DMS153 treated with DMSO at 0.1 percent for 48 hours (cell line): ENCODE measurements around the gene IL11.
"Not testable (repeated sequence)": the region's sequence is repeated elsewhere in the genome, so short reads cannot be mapped to it uniquely, and the experiment has no call there.

ENCODE experiments used
- DNase-seq: peaks from one replicate; lab custom pipeline; 2025; ENCODE audit not compliant: unreplicated experiment; lab: John Stamatoyannopoulos, UW

IL11 gene

DNA sequence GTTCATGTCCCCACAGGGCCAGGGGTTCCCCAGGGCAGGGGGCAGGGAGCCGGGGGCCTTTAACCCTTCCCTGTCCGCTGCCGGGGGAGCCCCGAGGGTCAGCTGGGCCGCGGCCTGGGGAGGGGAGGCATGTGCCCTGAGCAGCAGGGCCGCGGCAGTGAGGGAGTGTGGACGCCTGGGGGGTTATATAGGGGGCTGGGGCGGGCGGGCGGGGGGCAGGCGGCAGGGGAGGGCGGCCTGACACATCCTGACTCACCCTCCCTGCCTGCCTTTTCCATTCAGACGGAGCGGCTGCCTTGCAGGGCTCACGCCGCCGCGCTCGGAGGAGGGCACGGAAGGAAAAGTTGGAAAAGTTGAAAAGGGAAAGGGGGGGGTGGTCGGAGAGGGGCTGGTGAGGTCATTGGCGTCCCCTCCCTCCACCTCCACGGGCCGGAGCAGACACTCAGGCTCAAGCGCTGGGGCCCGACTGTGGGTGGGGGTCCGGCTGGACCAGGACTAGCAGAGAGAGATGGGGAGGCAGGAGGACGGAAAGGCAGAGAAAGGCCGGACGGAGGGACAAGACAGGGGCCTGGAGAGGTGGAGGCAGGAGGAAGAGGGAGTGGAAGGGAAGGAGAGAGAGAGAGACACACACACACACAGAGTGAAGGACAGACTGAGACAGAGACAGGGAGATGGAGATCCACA lies at the start of gene IL11:
IL11 (minus strand) TSS at position 159 of the 684 bp plus-strand sequence; CDS start at position 6, 153 bp downstream.
- DNase-seq = no peak

DNA sequence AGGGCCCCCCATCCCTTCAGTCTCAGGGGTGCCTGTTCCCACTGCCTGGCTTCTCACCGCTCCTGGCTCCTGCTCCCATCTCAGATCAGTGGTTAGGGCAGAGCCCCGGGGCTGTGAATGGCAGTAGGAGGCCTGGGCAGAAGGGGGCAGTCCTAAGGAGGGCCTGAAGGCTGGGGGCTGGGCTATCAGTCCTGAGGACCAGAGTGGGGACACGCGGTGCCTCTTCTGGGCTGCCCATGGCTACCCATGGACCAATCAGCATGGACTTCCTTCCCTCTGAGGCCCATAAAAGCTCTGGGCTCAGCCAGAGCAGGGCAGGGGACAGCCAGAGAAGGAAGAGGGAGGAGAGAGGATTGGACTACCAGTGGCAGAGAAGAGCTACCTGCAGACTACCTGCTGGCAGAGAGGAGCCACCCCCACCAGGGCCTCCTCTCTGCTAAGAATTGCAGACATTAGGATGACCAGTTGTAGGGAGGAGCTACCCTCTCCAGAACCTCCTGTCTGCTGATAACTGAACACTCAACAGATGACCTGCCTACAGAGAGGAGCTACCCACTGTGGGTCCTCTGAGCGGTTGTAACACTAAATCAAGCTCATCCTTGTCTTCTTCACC lies 49.5 kb upstream of the IL11 start:
- no peak for DNase-seq

DNA sequence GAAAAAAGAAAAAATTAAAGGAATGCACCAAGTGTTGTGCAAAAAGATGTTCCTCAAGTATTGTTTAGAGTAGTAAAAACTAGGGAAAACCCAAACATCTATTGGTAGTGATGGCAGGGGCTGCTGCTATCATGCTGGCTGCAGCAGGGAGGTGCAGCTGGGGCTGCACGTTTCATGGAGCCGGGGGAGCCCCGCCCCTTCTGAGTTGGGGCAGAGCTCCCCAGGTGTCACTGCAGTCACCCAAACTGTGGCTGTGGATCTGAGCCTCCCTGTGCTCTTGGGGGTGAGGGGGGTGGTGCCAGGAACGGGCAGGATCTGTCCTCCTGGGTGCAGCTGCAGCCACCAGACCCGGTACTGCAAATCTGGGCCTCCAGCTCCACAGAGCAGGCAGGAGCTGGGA lies 48.8 kb upstream of the IL11 start:
- DNase-seq = no peak

DNA sequence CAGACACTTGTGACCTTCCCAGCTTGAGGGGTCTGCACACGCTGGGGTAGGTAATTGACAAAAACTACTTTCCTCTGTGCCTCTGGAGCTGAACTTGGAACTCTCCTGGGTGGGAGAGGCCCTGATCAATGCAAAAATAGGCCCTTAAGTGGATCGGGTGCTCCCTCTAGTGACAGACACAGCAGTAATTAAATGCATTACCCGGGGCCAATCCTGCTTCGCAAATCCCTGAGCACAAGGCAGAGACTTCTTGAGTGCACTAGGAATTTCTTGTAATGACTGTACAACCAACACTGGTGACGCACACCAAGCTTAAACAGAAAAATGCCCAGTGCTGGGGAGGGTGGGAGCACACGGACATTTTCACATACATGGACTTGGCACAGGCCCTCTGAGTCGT lies 47.9 kb upstream of the IL11 start:
- DNase-seq = peak; percentile 46

DNA sequence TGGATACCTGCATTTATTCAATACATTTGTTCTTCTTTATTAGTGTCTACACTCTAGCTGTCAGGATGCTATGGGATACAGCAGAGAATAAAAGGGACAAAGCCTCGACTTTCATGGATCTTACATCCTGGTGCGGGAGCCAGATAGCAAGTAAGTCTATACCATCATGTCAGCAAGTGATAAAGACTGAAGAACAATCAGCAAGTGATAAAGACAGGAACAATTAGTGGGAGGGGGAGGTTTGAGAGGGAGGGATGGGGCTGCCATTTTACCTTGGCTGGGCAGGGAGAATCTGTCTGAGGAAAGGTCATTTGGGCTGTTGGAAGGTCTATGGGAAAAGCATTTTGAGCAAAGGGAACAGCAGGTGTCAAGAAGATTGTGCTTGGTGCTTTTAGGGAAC lies 39.9 kb upstream of the IL11 start:
- DNase-seq = no peak

DNA sequence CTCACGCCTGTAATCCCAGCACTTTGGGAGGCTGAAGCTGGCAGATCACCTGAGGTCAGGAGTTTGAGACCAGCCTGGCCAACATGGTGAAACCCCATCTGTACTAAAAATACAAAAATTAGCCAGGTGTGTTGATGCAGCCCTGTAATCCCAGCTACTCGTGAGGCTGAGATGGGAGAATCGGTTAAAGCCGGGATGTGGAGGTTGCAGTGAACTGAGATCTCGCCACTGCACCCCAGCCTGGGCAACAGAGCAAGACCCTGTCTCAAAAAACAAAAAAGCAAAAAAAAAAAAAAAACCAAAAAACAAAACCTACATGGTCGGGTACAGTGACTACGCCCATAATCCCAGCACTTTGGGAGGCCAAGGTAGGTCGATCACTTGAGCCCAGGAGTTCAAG lies 38.9 kb upstream of the IL11 start:
- DNase-seq = not testable (repeated sequence)

DNA sequence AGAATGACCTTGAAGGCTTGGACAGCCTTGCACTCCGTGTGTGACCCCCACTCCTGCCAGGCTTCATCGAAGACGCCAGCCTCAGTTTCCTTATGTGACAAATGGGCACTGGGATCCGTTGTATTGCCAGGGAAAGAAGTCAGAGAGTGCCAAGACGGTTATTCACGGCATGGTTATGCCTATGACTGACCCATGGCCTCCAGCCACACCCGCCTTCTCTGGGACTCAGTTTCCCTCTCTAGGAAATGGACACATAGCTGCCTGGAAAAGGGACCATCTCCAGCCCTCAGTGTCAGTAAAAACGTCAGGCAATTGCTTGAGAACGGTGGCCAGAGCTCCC lies 38.2 kb upstream of the IL11 start:
- DNase-seq = no peak

DNA sequence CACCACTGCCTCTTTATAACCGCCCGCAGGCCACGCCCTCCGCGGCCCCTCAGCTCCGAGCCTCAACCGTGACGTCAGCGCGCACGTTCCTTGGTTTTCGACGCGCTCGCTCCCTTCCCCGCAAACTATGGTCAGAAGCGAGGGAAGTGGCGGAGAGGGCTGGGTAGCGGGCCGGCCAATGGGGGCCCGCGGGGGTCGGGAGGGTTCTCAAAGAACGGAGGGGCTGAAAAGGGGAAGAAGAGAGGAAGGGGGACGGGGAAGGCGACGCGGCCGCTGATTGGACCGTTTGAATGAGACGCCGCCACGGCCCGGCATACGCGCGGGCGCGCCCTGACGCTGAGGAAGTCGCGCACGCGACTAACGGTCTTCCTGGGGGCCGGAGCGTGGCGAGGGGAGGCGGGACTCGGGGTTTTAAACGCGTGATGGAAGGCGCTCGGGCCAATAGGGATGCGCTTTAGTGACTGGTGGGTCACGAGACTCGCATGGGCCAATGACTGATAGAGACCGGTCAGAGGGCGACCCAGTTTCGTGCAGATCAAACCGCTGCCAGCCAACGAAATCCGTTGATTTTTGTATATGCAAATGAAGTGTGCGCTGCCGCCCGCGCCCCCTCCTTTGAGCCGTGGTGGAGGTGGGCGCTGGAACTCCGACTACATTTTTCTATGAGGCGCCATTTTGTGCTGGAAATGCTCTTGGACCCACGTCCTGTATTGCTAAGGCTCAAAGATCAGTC lies 37.7 kb upstream of the IL11 start:
- peak; percentile 97 for DNase-seq

DNA sequence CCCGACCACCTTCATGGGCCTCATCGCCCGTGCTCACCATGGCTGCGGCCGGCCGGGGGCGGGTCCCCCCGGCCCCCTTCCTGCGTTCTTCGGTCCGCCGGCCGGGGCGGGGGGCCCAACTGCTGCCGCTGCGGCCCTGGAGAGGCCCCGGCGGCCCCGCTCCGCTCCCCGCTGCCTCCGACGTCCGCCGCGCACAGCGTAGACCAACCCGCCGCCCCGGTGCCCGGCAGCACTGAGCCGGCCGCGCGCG lies 37.2 kb upstream of the IL11 start, which contains the start of gene UBE2S:
UBE2S (minus strand) TSS at position 239 of the 250 bp plus-strand sequence; CDS start at position 40, 199 bp downstream.
- not testable (repeated sequence) for DNase-seq

DNA sequence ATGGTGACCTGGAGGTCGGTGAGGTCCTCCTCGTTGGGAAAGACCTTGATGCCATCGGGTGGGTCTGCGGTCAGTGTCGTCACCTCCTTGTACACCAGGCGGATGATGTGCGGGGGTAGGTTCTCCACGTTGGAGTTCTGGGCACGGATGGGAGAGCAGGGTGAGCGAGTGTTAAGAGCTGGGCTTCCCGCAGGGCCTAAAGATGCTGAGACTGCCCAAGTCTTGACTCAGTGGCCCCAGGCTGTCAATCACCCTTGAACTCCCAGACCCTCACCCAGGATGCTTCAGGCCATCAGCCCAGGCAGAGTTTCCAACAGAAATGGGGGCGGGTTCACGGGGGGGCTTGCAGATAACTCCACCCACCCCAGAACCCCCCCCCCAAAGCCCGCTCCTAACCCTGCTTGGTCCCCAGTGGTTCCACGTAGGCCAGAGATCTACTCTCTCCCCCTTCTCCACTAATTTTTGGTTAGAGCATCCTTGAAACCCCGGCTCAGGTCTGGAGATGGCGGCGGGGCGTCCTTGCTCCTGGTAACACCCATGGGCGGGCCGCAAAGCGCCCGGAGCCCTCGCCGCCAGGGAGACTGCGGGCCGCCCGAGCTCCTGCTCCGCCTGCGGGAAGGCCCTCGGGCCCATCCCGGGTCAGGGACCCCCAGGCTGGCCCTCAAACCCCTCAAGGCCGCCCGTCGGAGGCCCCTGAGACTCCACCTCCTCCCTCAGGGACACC lies 36.7 kb upstream of the IL11 start:
- no peak for DNase-seq

DNA sequence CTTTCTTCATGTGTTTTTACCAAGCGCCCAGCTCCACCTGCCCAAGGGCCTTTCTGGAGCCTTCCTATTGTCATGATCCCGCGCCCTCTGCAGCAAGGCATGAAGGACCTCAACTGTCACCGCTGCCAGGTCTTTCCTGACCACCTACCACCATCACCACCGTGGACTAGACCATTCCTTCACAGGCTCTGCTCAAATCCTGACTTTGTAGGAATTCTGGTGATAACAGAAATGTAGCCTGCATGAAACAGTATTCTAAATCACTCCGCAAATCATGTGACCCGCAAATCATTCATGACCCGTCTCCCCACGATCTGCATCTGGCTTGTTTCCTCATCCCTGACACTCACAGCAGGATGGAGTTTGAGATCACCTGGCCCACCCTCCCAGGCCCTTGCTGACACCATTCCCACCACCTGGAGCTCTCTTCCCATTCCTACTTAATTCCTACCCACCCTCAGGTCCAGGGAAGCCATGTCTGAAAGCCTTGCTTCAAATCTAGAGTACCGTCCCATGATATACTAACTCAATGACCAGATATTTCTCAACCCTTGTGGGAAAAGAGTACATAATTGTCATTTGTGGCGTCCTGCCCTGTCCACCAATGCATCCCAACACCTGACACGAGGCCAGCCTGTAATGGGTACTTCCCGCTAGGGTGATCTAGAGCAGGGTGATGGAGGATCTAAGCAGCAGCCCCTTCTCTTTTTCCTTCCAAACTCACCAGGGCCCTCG lies 36.0 kb upstream of the IL11 start:
- DNase-seq = no peak

DNA sequence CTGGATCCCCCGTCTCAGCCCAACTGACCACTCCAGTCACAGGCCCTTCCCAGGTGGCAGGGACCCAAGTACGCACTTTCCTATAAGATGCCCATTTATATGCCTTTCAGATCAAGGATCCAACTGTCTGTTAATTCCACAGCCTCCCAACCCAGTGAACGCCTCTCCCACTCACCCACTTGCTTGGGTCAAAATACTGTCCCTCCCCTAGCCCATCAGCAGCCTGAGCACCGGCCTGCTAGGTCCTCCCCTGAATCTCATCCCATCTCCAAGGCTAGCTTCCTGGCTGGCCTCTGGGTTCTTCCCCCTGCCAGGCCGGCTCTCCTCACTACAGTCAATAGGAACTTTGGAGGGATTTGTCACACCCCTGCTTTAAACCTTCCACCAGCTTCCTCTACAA lies 35.4 kb upstream of the IL11 start:
- DNase-seq = no peak

DNA sequence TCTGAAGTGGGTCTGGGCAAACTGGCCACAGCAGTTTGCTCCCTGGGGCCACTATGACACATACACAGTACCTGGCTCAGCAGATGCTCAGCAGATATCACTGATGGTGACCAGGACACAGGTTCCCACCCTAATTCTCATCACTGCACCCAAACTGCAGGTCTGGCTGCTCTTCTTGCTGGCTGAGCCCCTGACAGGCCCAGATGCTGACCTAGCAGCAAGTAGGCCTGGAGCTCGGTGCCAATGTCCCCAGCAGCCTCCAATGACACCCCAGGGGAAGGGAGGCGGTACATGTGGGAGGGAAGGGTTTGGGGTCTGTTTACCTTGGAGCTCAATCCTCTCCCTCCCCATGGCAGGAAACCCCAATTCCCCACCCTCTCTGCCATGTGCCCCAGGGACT lies 32.2 kb upstream of the IL11 start:
- no peak for DNase-seq

DNA sequence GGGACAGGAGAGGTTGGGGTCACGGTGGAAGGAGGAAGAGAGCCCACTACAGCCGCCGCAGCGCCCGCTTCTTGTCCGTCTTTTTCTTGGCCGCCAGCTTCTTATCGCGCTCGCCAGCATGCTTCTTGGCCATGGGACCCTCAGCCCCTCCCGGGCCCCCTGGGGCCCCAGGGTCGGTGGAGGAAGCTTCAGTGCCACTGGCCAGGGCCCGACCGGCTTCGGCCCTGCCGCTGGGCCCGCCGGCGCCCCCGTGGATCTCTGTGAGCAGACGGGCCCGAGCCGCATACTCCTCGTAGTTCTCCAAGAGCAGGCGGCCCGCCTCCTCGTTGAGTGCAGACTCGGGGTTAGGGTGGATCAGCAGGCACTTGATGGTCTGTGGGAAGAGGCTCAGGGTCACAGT lies 31.1 kb upstream of the IL11 start:
- DNase-seq = not testable (repeated sequence)

DNA sequence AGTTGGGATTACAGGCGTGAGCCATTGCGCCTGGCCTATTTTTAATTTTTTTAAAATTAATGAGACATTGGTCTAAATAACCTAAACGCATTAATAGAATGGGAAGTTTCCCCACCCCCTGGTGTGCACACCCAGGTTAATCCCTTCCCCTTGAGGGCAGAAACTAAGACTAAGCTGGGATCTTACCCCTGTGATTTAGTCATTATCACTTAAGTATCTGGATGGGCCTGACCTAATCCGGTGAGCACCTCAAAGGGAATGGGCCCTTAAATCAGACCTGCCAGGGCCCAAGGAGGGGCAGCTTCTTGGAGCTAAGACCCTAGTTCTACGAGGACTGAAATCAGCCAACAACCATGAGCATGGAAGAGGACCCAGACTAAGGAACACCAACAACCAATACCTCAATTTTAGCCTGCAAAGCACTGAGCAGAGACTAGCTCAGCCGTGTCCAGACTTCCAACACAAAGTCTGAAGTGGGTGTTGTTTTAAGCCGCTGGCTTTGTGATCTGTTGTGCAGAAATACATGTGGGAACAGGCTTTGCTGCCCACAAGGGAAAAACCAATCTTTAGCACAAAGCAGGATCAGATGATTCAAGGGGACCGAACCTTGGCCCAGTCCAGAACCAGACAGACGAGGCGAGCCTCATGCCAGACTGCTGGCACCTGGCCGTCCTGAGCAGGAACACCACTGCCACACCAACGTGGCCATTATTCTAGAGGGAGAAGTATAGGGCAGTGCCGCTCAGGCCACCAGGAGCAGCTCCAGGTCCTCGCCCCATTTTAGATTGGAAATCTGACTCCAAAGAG lies 30.2 kb upstream of the IL11 start:
- no peak for DNase-seq

DNA sequence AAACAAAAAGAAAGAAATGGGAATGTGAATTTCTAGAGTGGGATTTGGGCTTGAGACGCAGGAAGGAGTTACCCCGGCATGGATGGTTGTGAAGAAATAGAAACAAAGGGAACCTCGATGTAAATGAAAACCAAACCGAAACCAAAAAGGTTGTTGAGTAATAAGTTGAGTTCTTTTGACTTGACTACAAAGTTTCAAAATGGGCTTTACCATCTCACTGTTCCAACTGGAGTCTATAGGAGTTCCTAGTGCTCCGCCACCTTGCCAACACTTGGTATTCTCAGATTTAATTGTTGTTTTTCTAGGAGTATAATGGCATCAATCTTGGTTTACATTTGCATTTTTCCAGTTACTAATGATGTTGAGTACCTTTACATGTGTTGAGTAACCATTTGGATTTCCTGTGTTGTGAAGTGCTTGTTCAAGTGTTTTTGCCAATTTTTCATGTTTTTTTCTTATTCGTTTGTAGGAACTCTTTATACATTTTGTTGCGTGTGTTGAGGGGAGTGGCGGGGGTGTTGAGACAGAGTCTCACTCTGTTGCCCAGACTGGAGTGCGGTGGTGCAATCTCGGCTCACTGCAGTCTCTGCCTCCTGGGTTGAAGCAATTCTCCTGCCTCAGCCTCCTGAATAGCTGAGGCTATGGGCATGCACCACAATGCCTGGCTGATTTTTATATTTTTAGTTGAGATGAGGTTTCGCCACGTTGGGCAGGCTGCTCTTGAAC lies 28.1 kb upstream of the IL11 start:
- no peak for DNase-seq

DNA sequence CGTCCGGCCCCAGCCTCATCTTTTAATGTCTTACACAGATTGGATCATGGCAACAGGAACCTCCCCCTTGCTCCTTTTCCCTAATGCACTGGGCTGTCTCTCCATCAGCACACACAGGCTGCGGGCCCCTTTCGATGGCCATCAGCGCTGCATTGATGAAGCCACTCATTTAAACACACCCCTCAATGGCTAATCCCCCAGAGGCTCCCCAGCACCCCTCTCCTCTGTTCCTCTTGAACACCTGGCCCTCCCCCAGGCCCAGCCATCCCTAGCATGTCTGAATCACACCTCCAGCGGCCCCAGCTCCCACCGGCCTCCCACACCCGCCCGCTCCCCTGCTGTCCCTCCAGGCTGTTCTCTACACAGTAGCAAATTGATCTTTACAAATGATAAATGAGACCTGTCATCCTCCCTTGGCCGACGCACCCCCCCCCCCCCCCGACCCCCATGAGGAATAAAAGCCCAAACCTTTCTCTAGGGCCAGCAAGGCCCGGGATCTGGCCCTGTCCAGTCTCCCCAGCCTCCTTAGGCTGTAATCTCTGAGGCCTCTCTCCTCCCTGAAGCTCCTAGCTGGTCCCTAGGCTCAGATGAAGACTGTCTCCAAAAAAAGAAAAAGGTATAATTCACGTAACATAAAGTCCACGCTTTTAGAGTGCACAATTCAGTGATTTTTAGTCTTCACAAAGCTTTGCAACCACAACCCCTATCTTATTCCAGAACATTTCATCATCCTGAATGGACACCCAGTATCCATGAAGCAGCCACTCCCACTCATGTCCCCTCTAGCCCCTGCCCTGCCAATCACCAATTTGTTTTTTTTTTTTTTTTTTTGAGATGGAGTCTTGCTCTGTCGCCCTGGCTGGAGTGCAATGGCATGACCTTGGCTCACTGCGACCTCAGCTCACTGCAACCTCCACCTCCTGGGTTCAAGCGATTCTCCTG lies 22.8 kb upstream of the IL11 start:
- no peak for DNase-seq

DNA sequence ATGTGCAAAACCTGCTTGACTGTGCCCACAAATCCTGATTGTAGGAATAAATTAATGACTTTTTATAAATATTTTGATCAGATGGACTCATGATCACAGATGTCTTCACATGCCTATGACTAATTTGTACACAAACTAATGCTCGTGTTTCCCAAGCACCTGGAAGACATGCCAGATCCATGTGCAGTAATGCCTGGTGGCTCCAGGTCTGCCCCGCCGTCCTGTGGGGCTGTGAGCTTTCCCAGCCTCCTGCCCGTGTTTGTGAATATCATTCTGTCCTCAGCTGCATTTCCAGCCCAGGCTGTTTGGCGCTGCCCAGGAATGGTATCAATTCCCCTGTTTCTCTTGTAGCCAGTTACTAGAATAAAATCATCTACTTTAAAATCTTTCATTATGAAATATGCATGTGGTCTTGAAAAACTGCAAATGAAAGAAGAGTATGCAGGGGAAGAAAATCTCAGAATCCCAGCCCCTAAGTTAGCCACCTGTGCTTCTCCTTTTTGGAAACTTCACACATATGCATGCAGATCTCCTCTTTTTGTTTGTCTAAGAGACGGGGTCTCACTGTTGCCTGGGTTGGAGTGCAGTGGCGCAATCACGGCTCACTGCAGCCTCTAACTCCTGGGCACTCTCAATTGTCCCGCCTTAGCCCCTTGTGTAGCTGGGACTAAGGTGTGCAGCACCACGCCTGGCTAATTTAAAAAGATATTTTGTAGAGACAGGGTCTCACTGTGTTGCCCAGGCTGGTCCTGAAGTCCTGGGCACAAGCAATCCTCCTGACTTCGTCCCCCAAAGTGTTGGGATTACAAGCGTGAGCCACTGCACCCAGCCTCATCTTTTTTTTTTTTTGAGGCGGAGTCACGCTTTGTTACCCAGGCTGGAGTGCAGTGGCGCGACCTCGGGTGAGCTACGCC lies 21.7 kb upstream of the IL11 start:
- DNase-seq = no peak
